Osteoblast (primary cell): ENCODE measurements around the gene THRA. TPM values are rescaled to one million over a fixed set of nuclear protein-coding genes. Genes with fewer than 3 reads are reported as not detected.

Experiments used
- DNase-seq: peaks from one replicate; pipeline ENCODE4 v3.0.0; 2011; ENCODE audit warnings: low spot score, mixed read lengths; ENCODE audit not compliant: insufficient read length; ENCODE audit errors: missing footprints
- H2AFZ ChIP-seq: 2 replicates; pipeline ENCODE4 v1.6.0; 2011; ENCODE audit warnings: mild to moderate bottlenecking, low read length
- H3K27ac ChIP-seq: 2 replicates; pipeline ENCODE4 v1.5.1; 2011; ENCODE audit warnings: mild to moderate bottlenecking, low read depth, low read length, moderate library complexity
- H3K27me3 ChIP-seq: 2 replicates; pipeline ENCODE4 v1.6.0; 2012; ENCODE audit warnings: mild to moderate bottlenecking, control low read depth, inconsistent platforms, low read length, moderate library complexity; ENCODE audit not compliant: insufficient read depth
- H3K36me3 ChIP-seq: 2 replicates; pipeline ENCODE4 v1.5.1; 2011; ENCODE audit warnings: mild to moderate bottlenecking, low read length, control low read depth, moderate library complexity; ENCODE audit not compliant: insufficient read depth
- H3K4me1 ChIP-seq: 2 replicates; pipeline ENCODE4 v1.5.1; 2011; ENCODE audit warnings: mild to moderate bottlenecking, low read length, control low read depth, moderate library complexity; ENCODE audit not compliant: insufficient read depth
- H3K4me2 ChIP-seq: 2 replicates; pipeline ENCODE4 v1.6.0; 2011; ENCODE audit warnings: mild to moderate bottlenecking, low read length; ENCODE audit not compliant: insufficient read depth
- H3K4me3 ChIP-seq: fragments of 200-600 bp; sonication (generic); 3 replicates; pipeline ENCODE4 v1.5.1; 2012; ENCODE audit warnings: mild to moderate bottlenecking, low read length, inconsistent platforms; ENCODE audit not compliant: insufficient read depth
- H3K79me2 ChIP-seq: 2 replicates; pipeline ENCODE4 v1.6.0; 2012; ENCODE audit warnings: mild to moderate bottlenecking, low read length, control low read depth, inconsistent platforms; ENCODE audit not compliant: insufficient read depth
- H3K9me3 ChIP-seq: 2 replicates; pipeline ENCODE4 v1.5.1; 2011; ENCODE audit warnings: low read depth, low read length, control low read depth
- H4K20me1 ChIP-seq: 2 replicates; pipeline ENCODE4 v1.6.0; 2012; ENCODE audit warnings: mild to moderate bottlenecking, low read length, control low read depth; ENCODE audit not compliant: insufficient read depth
- total RNA-seq: library from RNA; depleted of rRNA; stranded (reverse); fragments of >200 nt; gene quantifications from 2 replicates; pipeline ENCODE4 v1.2.3, GENCODE V29; 2012
- TF ChIP-seq, protein P1 (sequence below): IDR thresholded peaks from 2 replicates; pipeline ENCODE4 v1.5.1; 2011; ENCODE audit warnings: mild to moderate bottlenecking, low read depth, low read length, moderate library complexity; ENCODE audit errors: extremely low read depth

THRA gene
- total RNA-seq, 1 donor: 33.3 TPM

DNA sequence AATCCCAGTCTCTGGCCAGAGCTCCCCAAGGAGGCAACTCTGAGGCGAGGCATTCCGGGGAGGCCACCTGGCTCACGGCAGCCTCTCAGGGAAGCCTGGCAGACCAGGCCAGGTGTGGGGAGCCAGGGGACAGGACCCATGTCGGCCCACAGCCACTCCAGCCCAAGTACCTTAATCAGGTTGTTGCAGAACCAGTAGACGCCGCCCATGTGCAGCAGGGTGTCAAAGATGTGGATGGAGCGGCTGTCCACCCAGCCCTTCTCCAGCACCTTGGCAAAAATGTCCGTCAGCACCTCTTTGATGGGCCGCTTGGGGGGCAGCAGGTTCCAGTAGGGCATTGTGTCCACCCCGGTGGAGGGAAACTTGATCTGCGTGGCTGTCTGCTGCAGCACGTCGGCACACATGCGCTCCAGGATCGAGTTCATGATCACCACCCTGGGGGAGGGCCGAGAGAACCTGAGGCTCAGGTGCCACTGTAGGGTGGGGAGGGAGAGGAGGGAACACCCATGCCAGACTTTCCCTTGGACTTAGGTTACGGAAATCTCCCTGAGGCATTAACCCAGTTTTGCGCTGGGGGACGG, 39.7 kb upstream of the THRA start:
- Histone ChIP-seq H3K79me2 (no peaks in the 10 kb centered on the region), H3K27ac (no peak overlapping the region), H3K36me3 (peaks cover 34% of the 10 kb centered on the region), H4K20me1 (peaks cover 5% of the 10 kb centered on the region), H3K9me3 (no peaks in the 10 kb centered on the region), H3K4me2 (no peak overlapping the region), H3K27me3 (no peaks in the 10 kb centered on the region), H3K4me1 (peaks cover 26% of the 10 kb centered on the region), H3K4me3 (no peak overlapping the region), H2AFZ (no peak overlapping the region)
- TF ChIP-seq, protein P1, sequence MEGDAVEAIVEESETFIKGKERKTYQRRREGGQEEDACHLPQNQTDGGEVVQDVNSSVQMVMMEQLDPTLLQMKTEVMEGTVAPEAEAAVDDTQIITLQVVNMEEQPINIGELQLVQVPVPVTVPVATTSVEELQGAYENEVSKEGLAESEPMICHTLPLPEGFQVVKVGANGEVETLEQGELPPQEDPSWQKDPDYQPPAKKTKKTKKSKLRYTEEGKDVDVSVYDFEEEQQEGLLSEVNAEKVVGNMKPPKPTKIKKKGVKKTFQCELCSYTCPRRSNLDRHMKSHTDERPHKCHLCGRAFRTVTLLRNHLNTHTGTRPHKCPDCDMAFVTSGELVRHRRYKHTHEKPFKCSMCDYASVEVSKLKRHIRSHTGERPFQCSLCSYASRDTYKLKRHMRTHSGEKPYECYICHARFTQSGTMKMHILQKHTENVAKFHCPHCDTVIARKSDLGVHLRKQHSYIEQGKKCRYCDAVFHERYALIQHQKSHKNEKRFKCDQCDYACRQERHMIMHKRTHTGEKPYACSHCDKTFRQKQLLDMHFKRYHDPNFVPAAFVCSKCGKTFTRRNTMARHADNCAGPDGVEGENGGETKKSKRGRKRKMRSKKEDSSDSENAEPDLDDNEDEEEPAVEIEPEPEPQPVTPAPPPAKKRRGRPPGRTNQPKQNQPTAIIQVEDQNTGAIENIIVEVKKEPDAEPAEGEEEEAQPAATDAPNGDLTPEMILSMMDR: no peak
- DNase-seq: peak; percentile 76

DNA sequence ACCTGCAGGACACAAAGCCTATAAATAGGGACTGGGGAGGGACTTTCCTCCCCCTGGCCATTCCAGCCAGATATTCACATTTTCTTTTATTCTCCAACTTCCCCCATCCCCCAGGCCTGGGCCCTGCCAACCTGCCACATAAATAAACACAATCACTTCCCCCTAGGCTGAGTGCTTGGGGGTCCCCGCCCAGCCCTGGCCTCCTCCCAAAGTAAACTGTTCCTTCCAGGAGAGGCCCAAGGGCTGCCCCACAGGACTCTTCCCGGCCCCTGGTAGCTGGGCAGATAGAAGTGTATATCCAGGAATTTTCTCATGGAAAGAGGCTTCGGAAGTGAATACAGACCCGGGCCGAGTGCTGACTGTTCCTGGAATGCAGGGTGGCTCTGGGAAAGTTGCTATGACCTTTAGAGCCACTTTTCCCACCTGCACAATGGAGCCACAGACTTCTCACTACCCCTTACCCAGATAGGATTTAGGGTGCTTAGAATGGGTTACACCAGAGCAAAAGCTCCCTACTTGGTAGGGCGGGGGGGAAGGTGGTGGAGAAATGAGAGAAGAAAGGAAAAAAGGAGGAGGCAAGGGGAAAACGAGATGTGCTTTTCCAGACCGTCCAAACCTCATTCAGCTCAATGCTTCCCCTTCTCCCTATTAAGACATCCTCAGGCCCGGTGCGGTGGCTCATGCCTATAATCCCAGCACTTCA, 39.0 kb upstream of the THRA start:
- DNase-seq: peak; percentile 64
- H3K36me3 ChIP-seq: peaks cover 39% of the 10 kb centered on the region
- H3K4me2 ChIP-seq: no peak overlapping the region
- no peak overlapping the region for H2AFZ ChIP-seq
- H3K4me3 ChIP-seq: no peak overlapping the region
- H4K20me1 ChIP-seq: peaks cover 5% of the 10 kb centered on the region
- H3K4me1 ChIP-seq: peaks cover 21% of the 10 kb centered on the region
- TF ChIP-seq, protein P1: no peak
- no peaks in the 10 kb centered on the region for H3K27me3 ChIP-seq
- H3K9me3 ChIP-seq: no peaks in the 10 kb centered on the region
- no peaks in the 10 kb centered on the region for H3K79me2 ChIP-seq
- H3K27ac ChIP-seq: no peak overlapping the region

DNA sequence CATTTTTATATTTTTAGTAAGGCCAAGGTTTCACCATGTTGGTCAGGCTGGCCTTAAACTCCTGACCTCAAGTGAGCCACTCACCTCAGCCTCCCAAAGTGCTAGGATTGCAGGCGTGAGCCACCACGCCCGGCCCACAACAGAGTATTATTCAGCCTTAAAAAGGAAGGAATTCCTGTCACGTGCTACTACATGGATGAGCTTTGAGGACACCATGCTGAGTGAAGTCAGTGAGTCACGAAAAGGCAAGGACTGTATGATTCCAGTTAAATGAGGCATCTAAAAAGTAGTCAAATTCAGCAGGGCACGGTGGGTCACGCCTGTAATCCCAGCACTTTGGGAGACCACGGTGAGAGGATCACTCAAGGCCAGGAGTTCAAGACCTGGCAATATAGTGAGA, 37.9 kb upstream of the THRA start:
- Histone ChIP-seq H3K4me1 (peaks cover 17% of the 10 kb centered on the region), H3K4me3 (no peak overlapping the region), H3K36me3 (peaks cover 43% of the 10 kb centered on the region), H4K20me1 (peaks cover 5% of the 10 kb centered on the region), H3K9me3 (no peaks in the 10 kb centered on the region), H3K27me3 (no peaks in the 10 kb centered on the region), H3K79me2 (no peaks in the 10 kb centered on the region), H2AFZ (no peak overlapping the region), H3K4me2 (no peak overlapping the region), H3K27ac (no peak overlapping the region)
- TF ChIP-seq, protein P1: no peak
- peak; percentile 66 for DNase-seq

DNA sequence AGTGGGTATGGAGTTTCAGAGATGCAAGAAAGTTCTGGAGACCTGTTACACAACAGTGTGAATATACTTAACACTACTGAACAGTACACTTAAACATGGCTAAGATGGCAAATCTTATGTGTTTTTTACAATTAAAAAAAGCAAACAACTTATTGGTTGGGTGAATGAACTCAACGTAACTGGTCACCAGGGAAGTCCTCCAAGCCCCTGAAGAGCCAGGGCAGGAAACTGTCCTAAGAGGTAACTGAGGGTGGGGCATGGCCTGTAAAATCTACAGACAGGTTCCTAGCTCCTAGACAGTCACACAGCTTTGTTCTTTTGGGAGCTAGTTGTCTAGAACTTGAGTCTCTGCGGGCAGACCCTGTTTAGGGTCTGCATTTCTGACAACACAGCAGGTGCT, 37.2 kb upstream of the THRA start:
- peaks cover 17% of the 10 kb centered on the region for H3K4me1 ChIP-seq
- DNase-seq: no peak
- no peaks in the 10 kb centered on the region for H3K27me3 ChIP-seq
- H3K9me3 ChIP-seq: no peaks in the 10 kb centered on the region
- no peak overlapping the region for H3K4me3 ChIP-seq
- TF ChIP-seq, protein P1: no peak
- no peak overlapping the region for H3K27ac ChIP-seq
- H4K20me1 ChIP-seq: peaks cover 5% of the 10 kb centered on the region
- peaks cover 36% of the 10 kb centered on the region for H3K36me3 ChIP-seq
- H2AFZ ChIP-seq: no peak overlapping the region
- no peaks in the 10 kb centered on the region for H3K79me2 ChIP-seq
- H3K4me2 ChIP-seq: no peak overlapping the region
